NK-92 treated with Interleukin-12 subunit alpha and Interleukin-12 subunit beta, amount 100 ng/mL, for 24 hours (cell line): ENCODE measurements around the gene GALE.
"Not testable (repeated sequence)": the region's sequence is repeated elsewhere in the genome, so short reads cannot be mapped to it uniquely, and the experiment has no call there.

Experiments used
- DNase-seq: peaks from one replicate; lab custom pipeline; 2025; lab: John Stamatoyannopoulos, UW

GALE gene

GRCh38 chr1:23792151-23792945 lies 8.2 kb downstream of the GALE start:
- DNase-seq: no peak

DNA sequence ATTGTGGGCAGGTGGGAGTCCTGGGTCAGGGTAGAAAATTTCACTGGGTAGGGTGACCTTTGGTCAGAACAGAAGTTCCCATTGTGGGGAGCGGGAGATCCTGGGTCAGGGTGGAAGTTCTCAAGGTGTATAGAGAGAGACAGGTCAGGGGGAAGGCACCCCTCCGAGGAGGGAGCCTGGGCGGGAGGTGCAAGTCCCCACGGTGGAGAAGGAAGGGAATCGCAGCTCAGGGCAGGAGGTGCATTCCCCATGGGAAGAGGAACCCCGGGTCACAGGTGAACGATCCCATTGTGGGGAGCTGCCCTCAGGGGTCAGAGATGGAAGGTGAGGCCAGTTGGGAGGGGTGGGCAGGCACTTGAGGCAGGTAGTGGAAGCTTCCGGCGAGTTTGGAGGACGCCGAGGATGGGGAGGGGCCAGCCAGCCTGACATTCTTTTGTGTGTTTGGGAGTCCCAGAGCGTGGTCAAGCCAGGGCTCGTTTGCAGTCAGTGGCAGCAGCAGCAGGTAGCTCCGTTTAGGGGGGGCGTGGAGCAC lies 9.0 kb downstream of the GALE start:
- no peak for DNase-seq

DNA sequence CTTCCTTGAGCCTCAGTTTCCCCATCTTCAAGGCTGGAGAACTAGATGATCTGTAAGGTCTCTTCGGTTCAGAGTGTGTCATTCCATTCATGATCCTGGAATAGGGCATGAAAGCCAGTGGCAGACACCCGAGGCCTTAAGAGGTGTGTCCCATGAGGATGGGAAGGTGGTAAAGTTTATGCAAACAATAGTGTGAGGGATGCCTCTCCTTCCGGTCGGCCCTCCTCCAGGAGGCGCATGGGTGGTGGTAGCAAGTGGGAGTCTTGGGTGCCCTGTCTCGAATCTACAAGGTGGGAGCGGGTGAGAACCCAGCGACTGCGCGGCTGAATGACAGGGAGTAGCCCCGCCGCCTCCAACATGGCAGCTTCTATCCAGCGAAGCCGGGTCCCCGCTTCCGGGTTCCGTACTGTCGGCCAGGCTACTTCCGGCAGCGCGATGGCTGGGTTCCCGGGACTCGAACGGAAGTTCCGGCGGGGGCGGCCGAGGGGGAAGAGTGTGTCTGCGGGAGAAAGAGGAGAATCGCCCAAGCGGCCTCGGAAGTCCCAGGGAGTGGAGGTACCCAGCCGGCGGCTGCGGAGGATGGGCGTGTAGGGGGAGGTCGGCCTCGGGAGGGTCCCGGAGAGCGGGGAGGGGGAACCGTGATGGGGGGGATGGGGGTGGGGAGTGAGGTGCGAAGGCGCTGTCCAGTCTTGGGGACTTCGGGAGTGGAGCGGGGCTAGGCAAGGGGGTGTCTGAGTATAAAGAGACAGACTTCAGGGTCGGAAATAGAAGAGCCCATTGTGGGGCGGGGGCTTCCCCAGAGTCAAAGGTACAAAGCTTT lies 9.6 kb downstream of the GALE start, which contains the start of gene LYPLA2:
Gene LYPLA2, plus strand, starts transcription at position 450 of the 820 bp plus-strand sequence. CDS start 1,538 bp downstream, outside the sequence.
- peak; percentile 79 for DNase-seq

DNA sequence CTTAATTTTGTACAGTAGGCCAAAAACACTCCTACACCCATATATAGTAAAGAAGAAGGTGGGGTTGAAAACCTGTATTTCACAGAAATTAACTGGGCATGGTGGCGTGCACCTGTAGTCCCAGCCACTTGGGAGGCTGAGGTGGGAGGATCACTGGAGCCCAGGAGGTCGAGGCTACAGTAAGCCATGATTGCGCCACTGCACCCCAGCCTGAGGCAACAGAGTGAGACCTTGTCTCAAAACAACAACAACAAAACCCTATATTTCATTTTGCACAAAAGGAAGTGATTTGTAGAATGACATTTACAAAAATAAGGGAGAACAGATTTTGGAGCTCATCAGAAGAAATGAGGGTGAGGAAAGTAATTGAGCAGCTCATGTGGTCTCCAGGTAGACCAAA lies 11.9 kb downstream of the GALE start:
- no peak for DNase-seq

- no peak for DNase-seq
Observed at GRCh38 chr1:23787701-23788100, 12.9 kb downstream of the GALE start.

DNA sequence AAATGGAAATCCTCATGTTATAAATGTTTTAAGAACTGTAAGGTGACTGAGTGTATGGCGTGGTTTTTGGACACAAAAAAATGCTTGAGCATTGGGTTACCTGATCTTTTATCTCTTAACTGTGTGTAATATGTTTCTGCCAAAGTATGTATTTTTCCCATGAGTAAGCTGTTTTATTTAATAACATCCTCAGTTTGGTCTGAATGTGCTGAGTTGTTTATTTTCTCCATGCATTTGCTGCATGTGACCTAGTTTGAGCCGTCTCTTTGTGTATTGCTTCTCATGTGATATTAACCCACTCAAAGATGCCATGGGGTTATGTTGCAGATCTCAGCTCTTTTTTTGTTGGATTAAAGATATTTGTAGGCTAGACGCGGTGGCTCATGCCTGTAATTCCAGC lies 15.7 kb downstream of the GALE start:
- no peak for DNase-seq

DNA sequence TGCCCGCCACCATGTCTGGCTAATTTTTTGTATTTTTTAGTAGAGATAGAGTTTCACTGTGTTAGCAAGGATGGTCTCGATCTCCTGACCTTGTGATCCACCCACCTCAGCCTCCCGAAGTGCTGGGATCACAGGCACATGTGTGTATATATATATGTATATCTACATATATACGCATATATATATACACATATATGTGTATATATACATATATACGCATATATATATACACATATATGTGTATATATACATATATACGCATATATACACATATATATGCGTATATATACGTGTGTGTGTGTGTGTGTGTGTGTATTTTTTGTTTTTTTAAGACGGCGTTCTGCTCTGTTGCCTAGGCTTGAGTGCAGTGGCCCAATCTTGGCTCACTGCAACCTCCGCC lies 17.4 kb downstream of the GALE start:
- not testable (repeated sequence) for DNase-seq

GRCh38 chr1:23779826-23780371 lies 20.7 kb downstream of the GALE start:
- DNase-seq: no peak

DNA sequence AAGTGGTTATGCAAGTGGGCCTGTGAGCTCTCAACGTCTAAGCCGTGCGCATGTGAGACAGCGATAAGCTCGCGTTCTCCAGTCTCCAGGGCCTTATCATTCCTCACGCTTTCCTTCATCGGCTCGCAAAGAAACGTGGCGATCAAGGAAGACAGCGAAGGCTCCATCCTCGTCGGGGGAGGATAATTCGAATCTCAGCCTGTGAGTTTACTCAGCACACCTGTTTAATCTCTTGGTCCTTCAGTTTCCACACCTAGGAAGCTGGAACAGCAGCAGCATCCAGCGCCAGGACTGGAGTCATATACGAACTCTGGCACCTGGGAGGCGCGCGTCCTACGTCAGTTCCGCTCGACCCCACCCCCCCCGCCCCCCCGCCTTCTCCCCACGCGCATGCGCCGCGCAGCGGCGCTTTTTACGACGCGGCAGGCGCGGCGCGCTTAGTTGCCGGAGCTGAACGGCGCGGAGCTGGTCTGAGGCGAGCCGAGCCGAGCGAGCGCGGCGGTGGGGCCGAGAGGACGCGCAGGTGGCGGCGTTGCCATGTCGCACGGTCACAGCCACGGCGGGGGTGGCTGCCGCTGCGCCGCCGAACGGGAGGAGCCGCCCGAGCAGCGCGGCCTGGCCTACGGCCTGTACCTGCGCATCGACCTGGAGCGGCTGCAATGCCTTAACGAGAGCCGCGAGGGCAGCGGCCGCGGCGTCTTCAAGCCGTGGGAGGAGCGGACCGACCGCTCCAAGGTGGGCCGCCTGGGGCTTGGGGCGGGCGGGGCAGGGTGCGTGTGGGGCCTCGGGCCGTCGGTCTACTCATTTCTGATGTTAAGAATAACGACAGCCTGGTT lies 22.4 kb downstream of the GALE start, which contains the start of gene PITHD1:
Gene PITHD1, plus strand, starts transcription at position 440 of the 836 bp plus-strand sequence. Its CDS starts 98 bp downstream, at position 538.
- DNase-seq: peak; percentile 76

DNA sequence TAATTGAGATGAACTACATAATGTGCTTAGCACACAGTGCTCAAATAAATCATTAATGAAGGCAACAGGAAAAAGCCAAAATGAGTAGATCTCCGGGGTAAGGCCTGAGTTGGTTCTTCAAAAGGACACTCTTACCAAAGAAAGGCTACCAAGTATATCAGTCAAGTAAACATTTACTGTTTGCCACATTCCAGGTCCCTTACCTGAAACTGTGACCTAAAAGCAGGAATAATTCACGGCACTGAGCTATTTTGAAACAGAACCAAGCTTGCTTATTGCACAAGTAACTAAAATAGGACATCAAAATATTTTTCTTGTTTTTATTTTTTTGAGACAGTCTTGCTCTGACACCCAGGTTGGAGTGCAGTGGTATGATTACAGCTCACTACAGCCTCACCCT lies 24.3 kb downstream of the GALE start:
- no peak for DNase-seq

- no peak for DNase-seq
Observed at GRCh38 chr1:23774174-23774880, 26.2 kb downstream of the GALE start.

DNA sequence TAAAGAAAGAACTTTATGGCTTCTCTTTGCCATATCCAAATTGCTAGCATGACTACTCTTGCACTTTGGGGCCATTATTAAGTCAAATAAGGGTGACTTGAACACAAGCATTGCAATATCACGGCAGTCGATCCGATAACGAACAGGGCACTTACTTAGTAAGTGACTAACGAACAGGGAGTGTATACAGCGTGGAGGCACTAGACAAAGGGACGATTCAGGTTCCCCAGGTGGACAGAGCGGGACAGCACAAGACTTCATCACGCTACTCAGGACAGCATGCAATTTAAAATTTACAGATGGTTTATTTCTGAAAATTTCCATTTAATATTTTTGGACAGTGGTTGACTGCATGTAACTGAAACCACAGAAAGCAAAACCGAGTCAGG lies 27.7 kb downstream of the GALE start:
- DNase-seq: no peak

DNA sequence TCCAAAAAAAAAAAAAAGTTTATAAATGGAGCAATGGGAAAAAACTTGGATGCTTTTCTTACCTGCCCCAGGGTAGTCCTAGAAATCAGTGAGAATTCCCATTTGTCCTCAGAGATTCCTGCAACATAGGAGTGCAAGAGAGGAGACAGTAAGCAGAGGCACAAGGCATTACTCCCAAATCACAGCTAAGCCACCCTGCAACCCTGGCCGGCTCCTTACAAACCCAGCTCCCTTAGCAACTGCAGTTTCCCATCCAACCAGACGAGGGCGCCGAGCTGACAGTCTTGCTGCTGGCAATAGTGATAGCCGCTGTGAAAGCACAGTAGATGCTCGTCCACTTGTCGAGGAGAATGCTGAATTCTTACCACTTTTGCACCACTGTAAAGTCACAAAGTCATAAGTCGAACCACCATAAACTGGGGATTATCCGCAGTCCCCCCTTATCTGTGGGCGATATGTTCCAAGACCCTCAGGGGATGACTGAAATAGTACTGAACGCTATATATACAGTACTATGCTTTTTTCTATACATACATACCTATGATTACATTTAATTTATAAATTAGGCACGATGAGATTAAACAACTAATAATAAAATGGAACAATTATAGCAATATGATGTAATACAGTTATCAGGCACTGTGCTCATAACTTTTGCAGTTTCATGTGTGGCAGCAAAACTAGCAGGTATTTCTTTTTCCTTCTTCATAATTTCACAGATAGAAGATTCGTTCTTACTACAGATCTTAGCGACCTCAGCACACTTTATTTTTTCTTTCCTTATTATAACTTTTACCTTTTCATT lies 28.3 kb downstream of the GALE start:
- peak; percentile 76 for DNase-seq

- DNase-seq: no peak
Observed at GRCh38 chr1:23768733-23769132, 31.8 kb downstream of the GALE start.

DNA sequence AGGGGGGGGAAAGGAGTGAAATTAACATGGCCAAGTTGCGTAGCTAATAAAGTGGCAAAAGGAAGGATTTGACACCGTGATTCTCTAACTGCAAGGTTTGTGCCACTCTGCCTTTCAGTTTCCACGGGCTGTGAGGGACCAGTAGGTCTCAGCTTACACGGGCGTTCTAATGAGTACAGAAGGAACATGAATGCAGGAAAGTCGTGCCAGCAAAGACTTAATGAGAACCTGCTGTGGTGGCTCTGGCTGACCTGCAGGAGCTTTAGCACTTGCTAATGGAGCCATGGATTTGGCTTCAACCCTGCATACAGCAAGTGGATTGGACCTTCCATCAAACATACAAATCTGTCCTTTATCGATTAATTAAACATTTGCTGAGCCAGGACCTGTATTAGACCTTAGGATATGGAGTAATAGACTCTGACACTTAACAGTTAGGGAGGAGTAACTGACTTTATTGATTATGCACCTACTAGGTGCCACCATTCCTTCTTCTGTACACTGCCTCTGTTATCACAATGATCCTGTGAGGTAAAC lies 37.4 kb downstream of the GALE start:
- DNase-seq: no peak

DNA sequence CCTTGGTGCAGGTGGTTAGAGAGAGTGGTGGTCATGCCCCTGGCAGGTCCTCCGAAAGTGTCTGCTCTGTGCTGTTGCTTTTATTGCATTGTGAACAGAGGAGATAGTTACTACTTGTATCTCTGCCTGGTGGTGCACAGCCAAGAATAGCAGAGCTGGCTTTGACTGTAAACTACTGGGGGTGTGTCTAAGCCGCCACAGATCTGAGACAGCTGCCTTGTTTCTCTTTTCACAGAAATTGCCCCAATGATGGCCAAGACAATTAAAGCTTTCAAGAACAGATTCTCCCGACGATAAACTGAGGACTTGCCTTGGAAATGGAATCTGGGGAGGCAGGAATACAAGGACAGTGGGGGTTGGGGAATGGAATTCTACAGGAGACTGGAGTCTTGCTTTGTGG lies 41.3 kb downstream of the GALE start:
- no peak for DNase-seq

DNA sequence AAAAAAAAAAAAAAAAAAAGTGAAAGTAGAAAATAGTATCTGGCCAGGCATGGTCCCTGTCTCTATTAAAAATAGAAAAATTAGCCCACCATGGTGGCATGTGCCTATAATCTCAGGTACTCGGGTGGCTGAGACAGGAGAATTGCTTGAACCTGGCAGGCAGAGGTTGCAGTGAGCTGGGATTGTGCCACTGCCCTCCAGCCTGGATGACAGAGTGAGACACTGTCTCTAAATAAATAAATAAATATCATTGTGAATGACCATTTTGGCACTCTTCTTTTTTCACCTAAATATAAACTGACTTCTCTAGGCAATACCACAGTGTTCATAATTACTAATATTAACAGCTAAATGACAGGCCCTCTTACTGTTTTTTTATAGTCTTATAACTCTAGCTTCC lies 42.7 kb downstream of the GALE start:
- DNase-seq: no peak

- DNase-seq: no peak
Observed at GRCh38 chr1:23756676-23757075, 43.9 kb downstream of the GALE start.

GRCh38 chr1:23752909-23753308 lies 47.6 kb downstream of the GALE start:
- no peak for DNase-seq

GRCh38 chr1:23751815-23752200 lies 48.7 kb downstream of the GALE start:
- no peak for DNase-seq
